DMS153 treated with DMSO at 0.1 percent for 48 hours (cell line): Measurements from ENCODE around the gene ZDHHC20.
"Not testable (repeated sequence)": the region's sequence is repeated elsewhere in the genome, so short reads cannot be mapped to it uniquely, and the experiment has no call there.

ENCODE experiments used
- DNase-seq: peaks from one replicate; lab custom pipeline; 2025; ENCODE audit not compliant: unreplicated experiment; lab: John Stamatoyannopoulos, UW

The ZDHHC20 gene

DNA sequence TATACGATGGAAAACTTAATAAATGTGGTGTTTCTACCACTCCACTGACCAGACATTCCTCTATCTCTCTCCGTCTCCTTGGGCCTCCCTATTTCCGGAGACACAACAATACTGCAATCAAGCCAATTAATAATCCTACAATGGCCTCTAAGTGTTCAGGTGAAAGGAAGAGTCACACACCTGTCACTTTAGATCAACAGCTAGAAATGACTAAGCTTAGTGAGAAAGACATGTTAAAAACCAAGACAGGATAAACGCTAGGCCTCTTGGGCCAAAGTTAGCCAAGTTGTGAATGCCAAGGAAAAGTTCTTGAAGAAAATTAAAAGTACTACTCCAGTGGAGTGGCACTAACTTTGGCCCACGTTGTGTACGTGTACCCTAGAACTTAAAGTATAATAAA is 22.5 kb downstream of the ZDHHC20 start:
- DNase-seq = no peak

DNA sequence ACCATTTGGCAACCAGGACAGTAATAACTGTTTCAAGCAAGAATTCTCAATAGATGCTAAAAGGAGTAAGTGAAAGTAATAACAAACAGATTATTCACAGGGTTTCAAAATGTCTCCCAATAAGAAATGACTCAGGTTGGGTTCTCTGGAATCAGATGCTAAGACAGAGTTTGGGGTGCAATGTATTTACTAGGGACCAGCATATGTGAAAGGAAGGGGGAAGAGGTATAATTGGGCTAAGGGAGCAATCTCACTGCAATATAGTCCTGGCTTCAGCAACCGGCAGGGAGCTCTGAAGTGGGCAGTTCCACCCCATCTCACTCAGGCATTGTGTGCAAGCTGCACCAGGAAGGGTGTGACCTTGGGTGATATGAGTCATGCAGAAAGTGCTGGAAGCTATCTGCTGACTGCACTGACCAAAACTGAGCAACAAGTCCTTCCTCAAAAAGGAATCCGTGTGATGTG is 23.4 kb downstream of the ZDHHC20 start:
- DNase-seq = no peak

DNA sequence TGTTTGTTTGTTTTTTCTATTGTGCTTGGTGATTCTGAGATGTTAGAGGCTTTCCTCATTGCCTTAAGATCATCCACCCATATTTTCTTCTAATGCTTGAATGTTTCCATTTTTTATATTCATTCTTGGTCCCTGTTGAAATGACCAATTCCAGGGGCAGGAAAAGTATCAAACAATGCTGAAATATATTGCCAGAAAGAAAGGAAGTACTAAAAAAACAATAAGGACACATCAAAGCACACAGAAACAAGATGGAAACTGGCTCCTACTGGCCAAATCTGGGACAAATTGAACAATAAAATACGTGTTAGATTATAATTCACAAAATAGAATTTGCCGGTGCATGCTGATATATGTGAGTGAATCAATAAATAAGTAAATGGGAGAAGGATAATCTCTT is 23.9 kb downstream of the ZDHHC20 start:
- DNase-seq = no peak

DNA sequence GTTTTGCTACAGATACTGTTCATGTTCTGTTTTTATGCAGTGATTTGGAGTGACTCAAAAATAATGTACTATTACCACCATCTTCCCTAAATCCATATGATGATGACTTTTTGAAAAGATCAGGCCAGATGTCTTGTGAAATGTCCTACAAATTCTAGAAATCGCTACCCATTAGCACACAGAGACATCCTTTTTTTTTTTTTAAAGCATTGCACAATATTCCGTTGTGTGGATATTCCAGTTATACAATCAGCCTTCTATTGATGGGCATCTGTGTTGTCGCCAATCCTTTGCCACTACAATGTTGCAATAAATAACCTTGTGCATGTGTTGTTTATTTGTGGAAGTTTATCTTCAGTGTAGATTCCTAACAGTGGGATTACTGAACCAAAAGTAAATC is 24.5 kb downstream of the ZDHHC20 start:
- DNase-seq = no peak

DNA sequence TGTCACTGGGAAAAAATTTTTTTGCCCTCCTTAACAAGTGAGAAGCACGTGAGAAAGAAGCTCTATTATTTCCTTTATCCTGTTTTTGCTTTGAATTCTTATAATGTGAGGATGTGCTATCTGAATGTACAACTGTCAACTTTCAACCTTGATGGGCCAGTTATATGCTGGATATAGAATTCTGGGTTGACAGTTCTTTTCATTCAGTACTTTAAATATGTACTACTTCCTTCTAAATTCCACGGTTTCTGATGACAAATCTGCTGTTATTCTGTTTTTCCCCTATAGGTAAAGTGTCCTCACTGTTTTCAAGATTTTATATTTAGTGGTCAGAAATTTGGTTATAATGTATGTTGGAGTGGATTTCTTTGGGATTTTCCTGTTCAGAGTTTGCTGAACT is 29.9 kb downstream of the ZDHHC20 start:
- DNase-seq = no peak

GRCh38 chr13:21427741-21428140 is 31.4 kb downstream of the ZDHHC20 start:
- no peak for DNase-seq

- no peak for DNase-seq
Measured at GRCh38 chr13:21426238-21426637, 32.9 kb downstream of the ZDHHC20 start.

- no peak for DNase-seq
Measured at GRCh38 chr13:21420706-21421105, 38.4 kb downstream of the ZDHHC20 start.

DNA sequence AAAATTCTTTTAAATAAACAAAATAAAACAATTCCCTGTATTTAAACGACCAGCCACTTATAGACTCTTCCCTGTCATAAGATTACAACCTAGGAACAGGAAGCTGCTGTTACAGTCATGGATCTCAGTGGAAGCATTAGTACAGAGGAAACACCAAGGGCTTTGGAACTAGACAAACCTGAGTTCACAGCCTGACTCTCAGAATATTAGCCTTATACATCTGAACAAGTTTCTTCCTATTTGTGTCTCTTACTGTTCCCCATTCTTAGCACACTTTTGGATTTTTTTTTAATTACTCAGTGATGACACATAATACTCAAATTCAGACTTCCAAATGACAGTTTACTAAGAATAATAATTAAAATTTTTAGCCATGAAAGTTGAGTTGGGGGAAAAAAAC is 46.1 kb downstream of the ZDHHC20 start:
- no peak for DNase-seq

DNA sequence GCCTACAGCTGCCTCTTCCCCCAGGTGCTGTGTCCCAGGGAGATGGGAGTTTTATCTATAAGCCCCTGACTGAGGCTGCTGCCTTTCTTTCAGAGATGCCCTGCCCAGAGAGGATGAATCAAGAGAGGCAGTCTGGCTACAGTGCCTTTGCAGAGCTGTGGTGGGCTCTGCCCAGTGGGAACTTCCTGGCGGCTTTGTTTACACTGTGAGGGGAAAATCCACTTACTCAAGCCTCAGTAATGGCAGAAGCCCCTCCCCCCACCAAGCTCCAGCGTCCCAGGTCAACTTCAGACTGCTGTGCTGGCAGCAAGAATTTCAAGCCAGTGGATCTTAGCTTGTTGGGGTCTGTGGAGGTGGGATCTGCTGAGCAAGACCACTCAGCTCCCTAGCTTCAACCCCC is 48.6 kb downstream of the ZDHHC20 start:
- DNase-seq = not testable (repeated sequence)

DNA sequence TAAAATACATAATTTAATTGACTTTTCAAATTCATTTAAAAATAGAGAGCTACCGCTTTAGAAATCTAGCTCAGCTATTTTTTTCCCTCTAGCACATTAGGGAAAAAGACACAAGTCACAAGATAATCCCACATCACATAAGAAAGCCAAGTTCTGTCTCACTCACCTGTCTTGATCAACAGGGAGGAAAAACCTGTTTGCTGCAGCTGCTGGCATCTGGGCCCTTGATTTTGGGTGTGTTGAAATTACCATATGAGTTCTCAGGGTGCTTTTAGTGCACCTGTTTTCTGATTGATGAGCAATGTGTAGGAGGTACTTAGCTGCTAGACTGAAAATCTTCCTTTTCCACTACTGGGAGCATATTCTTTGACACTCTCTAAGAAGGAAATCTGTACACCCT is 53.8 kb downstream of the ZDHHC20 start:
- DNase-seq = no peak

DNA sequence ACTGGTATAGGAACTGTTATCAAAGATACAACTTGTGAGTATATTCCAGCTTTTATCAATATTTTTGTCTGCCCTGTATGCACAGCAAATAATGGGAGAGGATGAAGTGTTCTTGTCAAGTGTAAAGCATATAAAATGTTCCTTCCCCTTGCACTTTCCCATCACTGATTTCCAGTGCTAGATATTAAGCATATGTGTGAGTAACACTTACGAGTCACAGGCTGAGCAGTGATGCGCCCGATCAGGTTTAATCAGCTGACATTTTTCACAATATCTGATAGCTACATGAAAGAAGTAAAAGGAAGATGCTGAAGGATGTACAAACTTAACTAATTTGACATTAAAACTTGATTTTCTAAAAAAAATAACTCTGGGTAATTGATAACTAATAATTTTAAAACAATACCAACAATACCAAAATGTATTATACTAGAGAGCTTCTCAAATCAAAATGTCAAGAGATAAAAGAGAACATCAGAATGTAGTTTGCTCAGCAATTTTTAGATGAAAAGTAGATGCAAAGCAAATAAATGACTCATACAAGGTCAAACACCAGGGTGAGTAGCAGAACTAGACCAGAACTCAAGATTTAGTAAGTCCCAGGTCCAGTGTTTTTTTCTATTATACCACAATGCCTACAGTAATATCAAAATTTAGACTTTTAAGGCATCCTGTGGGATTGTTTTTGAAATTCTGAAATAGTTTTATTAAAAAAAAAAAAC is 56.4 kb downstream of the ZDHHC20 start:
- no peak for DNase-seq

DNA sequence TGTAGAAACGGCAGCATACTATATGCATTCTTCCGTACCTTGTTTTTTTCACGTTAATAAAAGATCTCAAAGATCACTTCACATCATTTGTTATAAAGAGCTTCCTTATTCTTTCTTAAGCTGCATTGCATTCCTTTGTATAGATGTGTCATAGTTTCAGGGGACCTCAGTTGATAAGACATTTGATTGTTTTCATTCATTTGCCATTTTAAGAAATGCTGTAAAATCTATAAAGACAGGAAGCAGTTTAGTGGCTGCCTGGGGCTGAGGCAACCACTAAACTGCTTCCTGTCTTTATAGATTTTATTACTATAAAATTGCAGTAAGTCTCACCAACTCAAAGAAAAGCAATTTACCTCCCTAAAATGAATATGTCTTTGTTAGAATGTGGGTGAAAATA is 59.4 kb downstream of the ZDHHC20 start:
- DNase-seq = no peak

GRCh38 chr13:21395953-21396352 is 63.1 kb downstream of the ZDHHC20 start:
- DNase-seq = no peak

DNA sequence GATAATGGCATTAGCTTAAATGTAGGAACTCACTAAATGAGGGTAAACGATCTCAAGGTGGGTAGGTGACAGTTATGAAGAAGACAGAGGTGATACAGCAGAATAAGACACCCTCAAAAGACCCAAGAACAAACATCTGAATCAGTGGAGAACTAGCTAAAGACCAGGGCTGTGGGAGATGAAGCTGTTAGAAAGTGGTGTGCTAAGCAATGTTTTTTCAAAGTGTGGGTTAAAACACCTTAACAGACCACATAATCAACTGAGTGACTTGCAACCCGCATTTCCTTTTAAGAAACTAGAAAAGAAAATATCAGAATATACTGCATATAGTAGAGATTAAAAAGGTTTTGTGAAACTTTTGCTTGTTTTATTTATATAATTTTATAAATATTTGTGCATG is 70.0 kb downstream of the ZDHHC20 start:
- no peak for DNase-seq

DNA sequence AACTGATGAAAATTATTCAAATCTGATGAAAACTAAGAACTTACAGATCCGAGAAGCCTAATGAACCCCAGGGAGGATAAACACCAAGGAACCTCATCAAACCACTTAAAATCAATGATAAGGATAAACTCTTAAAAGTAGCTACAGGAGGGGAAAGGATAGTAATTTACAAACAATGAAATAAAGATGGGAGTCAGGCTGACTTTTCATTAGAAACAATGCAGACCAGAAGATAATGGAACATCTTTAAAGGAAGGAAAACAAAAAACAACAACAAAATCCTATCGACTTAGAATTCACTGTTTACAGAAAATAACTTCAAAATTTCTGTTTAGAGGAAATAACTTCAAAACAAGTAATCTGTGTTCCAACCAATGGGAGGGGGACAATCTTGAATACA is 73.4 kb downstream of the ZDHHC20 start:
- no peak for DNase-seq

DNA sequence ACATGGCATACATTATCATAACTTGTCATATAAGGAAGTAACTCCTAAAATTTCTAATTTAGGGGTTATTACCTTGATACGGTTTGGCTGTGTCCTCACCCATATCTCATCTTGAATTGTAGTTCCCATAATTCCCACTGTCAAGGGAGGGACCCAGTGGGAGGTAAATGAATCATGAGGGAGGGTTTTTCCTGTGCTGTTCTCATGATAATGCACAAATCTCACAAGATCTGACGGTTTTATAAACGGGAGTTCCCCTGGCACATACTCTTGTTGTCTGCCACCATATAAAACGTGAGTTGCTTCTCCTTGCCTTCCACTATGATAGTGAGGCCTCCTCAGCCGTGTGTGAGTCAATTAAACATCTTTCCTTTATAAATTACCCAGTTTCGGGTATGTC is 76.0 kb downstream of the ZDHHC20 start:
- DNase-seq = no peak

- DNase-seq = not testable (repeated sequence)
Measured at GRCh38 chr13:21376998-21377985, 81.8 kb downstream of the ZDHHC20 start.

DNA sequence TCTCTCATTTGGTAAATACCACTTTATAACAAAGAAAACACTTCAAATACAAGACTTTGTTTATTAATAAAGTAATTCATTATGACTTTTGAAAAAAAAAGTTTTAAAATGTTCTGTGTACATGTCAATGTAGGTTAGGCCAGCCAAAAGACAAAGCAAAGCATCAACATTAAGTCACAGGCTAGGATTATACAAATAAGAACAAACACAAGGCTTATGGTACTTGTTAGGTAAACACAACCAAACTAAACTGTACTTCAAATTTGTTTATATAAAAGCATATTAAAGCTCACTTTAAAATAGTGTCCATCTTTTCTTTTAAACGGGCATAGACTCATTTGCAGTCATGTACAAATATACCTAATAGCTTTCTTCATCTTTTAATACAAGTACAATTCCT is 86.6 kb downstream of the ZDHHC20 start:
- DNase-seq = no peak

DNA sequence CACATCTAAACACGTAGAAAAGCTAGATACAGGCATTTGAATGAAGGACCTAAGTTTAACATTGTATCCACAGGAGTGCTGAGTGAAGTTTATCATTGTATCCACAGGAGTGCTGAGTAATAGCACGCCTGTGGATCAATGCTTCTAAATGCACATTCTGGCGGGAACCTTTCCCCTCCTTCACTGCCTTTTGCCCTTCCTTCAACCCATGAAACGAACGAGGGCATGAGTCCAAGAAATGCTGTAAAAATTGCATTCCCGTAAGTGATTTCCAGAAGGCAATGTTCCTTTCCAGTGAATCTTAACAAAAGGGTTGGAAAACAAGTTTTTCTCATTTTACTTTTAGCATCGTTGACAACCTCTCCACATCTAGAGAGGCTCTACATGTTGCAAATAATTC is 88.1 kb downstream of the ZDHHC20 start:
- DNase-seq = no peak

DNA sequence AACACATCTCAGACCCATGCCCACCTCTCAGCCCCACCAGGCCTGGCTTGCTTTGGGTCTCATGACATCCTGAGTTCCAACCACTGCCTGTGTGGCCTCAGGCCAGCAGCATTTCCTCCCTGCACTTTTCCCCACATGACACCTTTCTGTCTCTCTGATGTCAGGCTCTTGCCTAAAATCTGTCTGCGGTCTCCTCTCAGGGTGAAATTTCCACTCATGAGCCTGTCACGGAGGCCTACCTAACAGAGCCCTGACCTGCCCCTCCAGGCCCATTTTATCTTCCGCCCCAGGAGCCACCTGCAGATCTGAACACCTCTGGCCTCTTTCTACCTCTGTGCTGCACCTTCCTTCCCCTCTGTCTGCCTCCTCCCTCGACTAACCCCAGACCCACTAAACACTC is 93.5 kb downstream of the ZDHHC20 start:
- no peak for DNase-seq

- DNase-seq = no peak
Measured at GRCh38 chr13:21364916-21365315, 94.2 kb downstream of the ZDHHC20 start.
